HepG2 (cell line): ENCODE data around the gene CAND2. TPM values are rescaled to one million over a fixed set of nuclear protein-coding genes. Genes with fewer than 3 reads are reported as not detected.

Experiments
- ATAC-seq: fragments of 200-7000 bp; cut with Tn5 transposase; 3 replicates; pipeline ENCODE4 v1.9.1; 2020; ENCODE audit warnings: mild to moderate bottlenecking, moderate library complexity
- BruUV-seq: library from RNA; stranded (reverse); fragments of 400-500 nt; replicated peaks from 2 replicates; lab custom pipeline; 2021; lab: Mats Ljungman, UMichigan
- CTCF ChIA-PET: fragments of 300-600 bp; formaldehyde crosslinking; extraction: SDS; loops from one replicate; lab custom pipeline; 2021; ENCODE audit warnings: low total read pairs, inconsistent platforms, low intra/inter-chr PET ratio; lab: Yijun Ruan, JAX
- POLR2A ChIA-PET: fragments of 350-600 bp; sonication (Branson Sonifier 250); formaldehyde crosslinking; loops from one replicate; lab custom pipeline; 2020; ENCODE audit warnings: antibody characterized with exemption, inconsistent platforms; lab: Yijun Ruan, JAX
- DNase-seq: peaks from one replicate; pipeline ENCODE4 v3.0.0-alpha.2; 2015; ENCODE audit warnings: low spot score
- FAIRE-seq: peaks from 3 replicates; lab custom pipeline; 2011; peaks lifted over from hg19 to GRCh38; lab: Jason Lieb, UNC
- H2AFZ ChIP-seq: one replicate; pipeline ENCODE4 v1.6.1; 2011; ENCODE audit warnings: low read length, inconsistent platforms
- H3K27ac ChIP-seq: fragments of 300-600 bp; 3 replicates; pipeline ENCODE4 v1.8.0; 2011; ENCODE audit warnings: mixed run types, mild to moderate bottlenecking, mixed read lengths, low read length, inconsistent platforms; ENCODE audit not compliant: insufficient read depth; ENCODE audit errors: extremely low read length
- H3K27me3 ChIP-seq, 2 experiments: fragments of 200-600 bp in 1 of 2; 2 replicates in 1 of 2; 3 replicates in 1 of 2; pipeline versions ENCODE4 v1.6.0 to v1.8.0; 2011; ENCODE audit warnings: low read length in 2 of 2, mild to moderate bottlenecking in 2 of 2, moderate library complexity in 2 of 2, inconsistent platforms in 1 of 2; ENCODE audit not compliant: insufficient read depth in 2 of 2, control insufficient read depth in 1 of 2
- H3K36me3 ChIP-seq, 2 experiments: fragments of 200-600 bp in 1 of 2; replicated peaks in 1 of 2; 2 replicates in 1 of 2; 3 replicates in 1 of 2; pipeline versions ENCODE4 v1.5.1 to v1.8.0; 2011; ENCODE audit warnings: low read length in 2 of 2, inconsistent platforms in 1 of 2; ENCODE audit not compliant: insufficient read depth in 2 of 2, control insufficient read depth in 1 of 2
- H3K4me1 ChIP-seq: 2 replicates; pipeline ENCODE4 v1.5.1; 2012; ENCODE audit warnings: low read length, inconsistent platforms; ENCODE audit not compliant: insufficient read depth
- H3K4me2 ChIP-seq: 2 replicates; pipeline ENCODE4 v1.6.0; 2011; ENCODE audit warnings: low read depth, low read length, inconsistent platforms
- H3K4me3 ChIP-seq, 3 experiments: fragments of 200-600 bp in 1 of 3; sonication (generic), shearing (Covaris generic) in 1 of 3; replicated peaks in 1 of 3; 2 replicates each; pipeline ENCODE4 v1.5.1; 2011 to 2016; ENCODE audit warnings: low read length in 3 of 3, inconsistent platforms in 2 of 3, low read depth in 2 of 3, mild to moderate bottlenecking in 2 of 3, control low read depth in 1 of 3, mixed read lengths in 1 of 3; ENCODE audit not compliant: insufficient read depth in 1 of 3
- H3K79me2 ChIP-seq: one replicate; pipeline ENCODE4 v1.6.1; 2011; ENCODE audit warnings: low read length, inconsistent platforms; ENCODE audit not compliant: insufficient read depth
- H3K9ac ChIP-seq: 2 replicates; pipeline ENCODE4 v1.6.0; 2011; ENCODE audit warnings: mild to moderate bottlenecking, low read depth, low read length, inconsistent platforms; ENCODE audit not compliant: insufficient read depth
- H3K9me3 ChIP-seq: 2 replicates; pipeline ENCODE4 v1.5.1; 2012; ENCODE audit warnings: mild to moderate bottlenecking, low read length
- H4K20me1 ChIP-seq: 2 replicates; pipeline ENCODE4 v1.6.0; 2011; ENCODE audit warnings: inconsistent platforms, mild to moderate bottlenecking, low read length, moderate library complexity; ENCODE audit not compliant: insufficient read depth
- AGO2 ChIP-seq: fragments of 200-400 bp; formaldehyde crosslinking; optimal IDR thresholded peaks from 2 replicates; pipeline ENCODE3; 2017; ENCODE audit warnings: mild to moderate bottlenecking, low read depth, low read length, moderate library complexity
- FOSL1 ChIP-seq: sonication (generic); formaldehyde crosslinking; IDR thresholded peaks from 2 replicates; pipeline ENCODE4 v1.9.0; 2021; ENCODE audit warnings: missing genetic modification reagents, borderline replicate concordance
- FOXO1 ChIP-seq: sonication (generic); formaldehyde crosslinking; IDR thresholded peaks from 2 replicates; pipeline ENCODE4 v1.4.0; 2020; ENCODE audit warnings: missing genetic modification reagents
- GLI4 ChIP-seq: sonication (generic); formaldehyde crosslinking; IDR thresholded peaks from 2 replicates; pipeline ENCODE4 v1.5.1; 2020; ENCODE audit warnings: missing genetic modification reagents, mild to moderate bottlenecking, moderate library complexity, borderline replicate concordance
- HCFC1 ChIP-seq: fragments of 150-350 bp; IDR thresholded peaks from 2 replicates; pipeline ENCODE4 v1.6.1; 2014; ENCODE audit warnings: low read depth, low read length
- HNF4A ChIP-seq: sonication (generic); formaldehyde crosslinking; IDR thresholded peaks from 2 replicates; pipeline ENCODE4 v1.4.0; 2020; ENCODE audit warnings: missing genetic modification reagents
- JUN ChIP-seq: sonication (generic); formaldehyde crosslinking; IDR thresholded peaks from 2 replicates; pipeline ENCODE4 v1.4.0; 2020; ENCODE audit warnings: mild to moderate bottlenecking, missing genetic modification reagents
- MAFF ChIP-seq: IDR thresholded peaks from 2 replicates; pipeline ENCODE4 v1.6.1; 2011; ENCODE audit warnings: low read depth, low read length, improper control_type of control experiment
- MAFK ChIP-seq, 2 experiments: IDR thresholded peaks in 1 of 2; conservative IDR thresholded peaks in 1 of 2; 2 replicates each; pipeline ENCODE4 v1.6.1; 2011; ENCODE audit warnings: improper control_type of control experiment in 2 of 2, low read length in 2 of 2
- MNT ChIP-seq: fragments of 450-650 bp; IDR thresholded peaks from 2 replicates; pipeline ENCODE4 v1.6.1; 2016
- NPAS2 ChIP-seq: sonication (generic); formaldehyde crosslinking; IDR thresholded peaks from 2 replicates; pipeline ENCODE4 v1.8.0; 2022; ENCODE audit warnings: mild to moderate bottlenecking, missing genetic modification reagents, borderline replicate concordance
- NR2C2 ChIP-seq: sonication (generic); formaldehyde crosslinking; IDR thresholded peaks from 2 replicates; pipeline ENCODE4 v1.4.0; 2020; ENCODE audit warnings: missing genetic modification reagents, mild to moderate bottlenecking, moderate library complexity, borderline replicate concordance
- PHF20 ChIP-seq: sonication (generic); formaldehyde crosslinking; IDR thresholded peaks from 2 replicates; pipeline ENCODE4 v1.5.0; 2020; ENCODE audit warnings: mild to moderate bottlenecking, missing genetic modification reagents
- SATB2 ChIP-seq: sonication (generic); formaldehyde crosslinking; IDR thresholded peaks from 2 replicates; pipeline ENCODE4 v1.5.0; 2020; ENCODE audit warnings: missing genetic modification reagents
- STAT5B ChIP-seq: sonication (generic); formaldehyde crosslinking; IDR thresholded peaks from 2 replicates; pipeline ENCODE4 v1.4.0; 2020; ENCODE audit warnings: missing genetic modification reagents
- TEAD2 ChIP-seq: sonication (generic); formaldehyde crosslinking; IDR thresholded peaks from 2 replicates; pipeline ENCODE4 v1.9.0; 2021; ENCODE audit warnings: missing genetic modification reagents
- ZNF260 ChIP-seq: sonication (generic); formaldehyde crosslinking; IDR thresholded peaks from 2 replicates; pipeline ENCODE4 v1.4.0; 2020; ENCODE audit warnings: missing genetic modification reagents, low read depth, mild to moderate bottlenecking, borderline replicate concordance
- ZNF383 ChIP-seq: sonication (generic); formaldehyde crosslinking; IDR thresholded peaks from 2 replicates; pipeline ENCODE4 v1.4.0; 2020; ENCODE audit warnings: missing genetic modification reagents, mild to moderate bottlenecking, borderline replicate concordance
- ZNF414 ChIP-seq: sonication (generic); formaldehyde crosslinking; IDR thresholded peaks from 2 replicates; pipeline ENCODE4 v1.5.0; 2020; ENCODE audit warnings: missing genetic modification reagents
- ZNF468 ChIP-seq: sonication (generic); formaldehyde crosslinking; IDR thresholded peaks from 2 replicates; pipeline ENCODE4 v1.8.0; 2022; ENCODE audit warnings: mild to moderate bottlenecking, moderate library complexity, missing genetic modification reagents
- WGBS: methylation state at CpG from one replicate; pipeline ENCODE4 v1.1.6; 2017; ENCODE audit warnings: low lambda C conversion rate; 5-methylcytosine and 5-hydroxymethylcytosine counted together
- in situ Hi-C: cut with HindIII; loops from 2 replicates; pipeline ENCODE4 v1.10.0; 2017; ENCODE audit warnings: low pct_unique_long_range_greater_than_20kb; ENCODE audit not compliant: extremely low pct_ligation_motif_present
- intact Hi-C: fragments of 100-400 bp; cut with micrococcal nuclease; formaldehyde crosslinking; loops from one replicate; pipeline ENCODE4 v1.10.0; 2022; ENCODE audit not compliant: unreplicated experiment
- polyA plus RNA-seq, 8 experiments: library from polyadenylated mRNA; depleted of rRNA in 3 of 8; stranded (reverse) in 7 of 8; unstranded in 1 of 8; fragments of >200 nt; fragmentation: Illumina TruSeq in 4 of 8; extraction: Trizol in 4 of 8; gene quantifications; 2 replicates each; pipeline versions ENCODE4 v1.2.1 to v1.2.3, GENCODE V29; 2011 to 2016; ENCODE audit warnings: low read depth in 4 of 8, missing spikeins in 1 of 8, mixed read lengths in 1 of 8; ENCODE audit not compliant: insufficient read depth in 1 of 8
- total RNA-seq, 5 experiments: library from RNA; depleted of rRNA; stranded (reverse); fragments of >200 nt; fragmentation: Illumina TruSeq; extraction: Trizol; gene quantifications; 2 replicates each; pipeline ENCODE4 v1.2.3, GENCODE V29; 2016; ENCODE audit warnings: low read depth in 1 of 5
- TF ChIP-seq, protein P1 (sequence below): sonication (generic); formaldehyde crosslinking; IDR thresholded peaks from 2 replicates; pipeline ENCODE4 v1.4.0; 2020; ENCODE audit warnings: missing genetic modification reagents

Gene CAND2
- total and polyA plus RNA-seq, 2 of the 13 experiments (the other 11 are each of a cell fraction or from before 2014, with no cell fraction given) = 0.01 TPM; not detected in 1

DNA sequence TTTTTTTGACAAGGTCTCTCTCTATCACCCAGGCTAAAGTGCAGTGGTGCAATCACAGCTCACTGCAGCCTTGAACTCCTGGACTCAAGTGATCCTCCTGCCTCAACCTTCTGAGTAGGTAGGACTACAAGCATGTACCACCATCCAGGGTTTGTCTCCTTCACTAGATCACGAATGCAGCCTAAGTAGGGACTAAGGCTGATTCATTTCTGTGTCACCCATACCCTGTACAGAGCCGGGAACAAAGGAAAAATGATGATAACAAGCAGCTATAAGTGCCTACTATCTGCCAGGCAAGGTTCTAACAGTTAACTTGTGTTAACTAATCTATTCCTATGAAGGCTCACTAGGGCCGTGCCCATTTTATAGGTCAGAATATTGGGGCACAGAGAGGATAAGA, 44.4 kb upstream of the CAND2 start:
- ATAC-seq = peak; percentile 31; the same call in 1 of the 3 replicates
- H2AFZ ChIP-seq = no peak overlapping the region
- H3K79me2 ChIP-seq = no peaks in the 10 kb centered on the region

GRCh38 chr3:12752809-12753208, 43.7 kb upstream of the CAND2 start:
- ChIA-PET POLR2A (no interaction called here), CTCF (no interaction called here)
- no peaks in the 10 kb centered on the region for H3K27me3 ChIP-seq
- no peaks in the 10 kb centered on the region for H4K20me1 ChIP-seq
- WGBS = 50% methylated on average over 2 of the region's 2 CpGs
- ATAC-seq (peak; percentile 42; the same call in 2 of the 3 replicates), FAIRE-seq (no peak), DNase-seq (no peak)
- no peaks in the 10 kb centered on the region for H3K79me2 ChIP-seq
- in situ Hi-C loops (no loop called here), intact Hi-C loops (no loop called here)
- H3K9me3 ChIP-seq = no peaks in the 10 kb centered on the region
- no peak overlapping the region for H3K4me2 ChIP-seq
- H2AFZ ChIP-seq = no peak overlapping the region
- peaks cover 38% of the 10 kb centered on the region for H3K4me1 ChIP-seq
- H3K9ac ChIP-seq = no peak overlapping the region
- no TSS peak for BruUV-seq
- H3K36me3 ChIP-seq = no peaks in the 10 kb centered on the region
- no peak overlapping the region for H3K4me3 ChIP-seq
- H3K27ac ChIP-seq = no peak overlapping the region
- TF ChIP-seq MAFK (conservative IDR thresholded peaks at IDR 0.05 in 1 of 2, IDR thresholded peaks at IDR 0.05 in 1 of 2; ENCODE audit: low read length in 2 of 2) (peak; percentile 99 to 100), ZNF383 (CRISPR knock-in tag) (no peak), GLI4 (CRISPR knock-in tag) (no peak), FOSL1 (CRISPR knock-in tag) (no peak), STAT5B (CRISPR knock-in tag) (no peak), AGO2 (no peak), NPAS2 (CRISPR knock-in tag) (no peak), HCFC1 (no peak), MAFF (peak; percentile 100), ZNF468 (CRISPR knock-in tag) (no peak), TEAD2 (no peak), ZNF414 (CRISPR knock-in tag) (no peak), MNT (no peak)

More for the DNA sequence above, 44.4 kb upstream of the CAND2 start:
- no peaks in the 10 kb centered on the region for H3K27me3 ChIP-seq
- DNase-seq (no peak), FAIRE-seq (no peak)
- no TSS peak for BruUV-seq
- no peak overlapping the region for H3K27ac ChIP-seq
- CTCF ChIA-PET = no interaction called here
- POLR2A ChIA-PET = no interaction called here
- H3K9ac ChIP-seq = no peak overlapping the region
- TF ChIP-seq, protein P1, sequence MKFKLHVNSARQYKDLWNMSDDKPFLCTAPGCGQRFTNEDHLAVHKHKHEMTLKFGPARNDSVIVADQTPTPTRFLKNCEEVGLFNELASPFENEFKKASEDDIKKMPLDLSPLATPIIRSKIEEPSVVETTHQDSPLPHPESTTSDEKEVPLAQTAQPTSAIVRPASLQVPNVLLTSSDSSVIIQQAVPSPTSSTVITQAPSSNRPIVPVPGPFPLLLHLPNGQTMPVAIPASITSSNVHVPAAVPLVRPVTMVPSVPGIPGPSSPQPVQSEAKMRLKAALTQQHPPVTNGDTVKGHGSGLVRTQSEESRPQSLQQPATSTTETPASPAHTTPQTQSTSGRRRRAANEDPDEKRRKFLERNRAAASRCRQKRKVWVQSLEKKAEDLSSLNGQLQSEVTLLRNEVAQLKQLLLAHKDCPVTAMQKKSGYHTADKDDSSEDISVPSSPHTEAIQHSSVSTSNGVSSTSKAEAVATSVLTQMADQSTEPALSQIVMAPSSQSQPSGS = no peak
- TF ChIP-seq JUN (CRISPR knock-in tag) = no peak
- TF ChIP-seq SATB2 (CRISPR knock-in tag) = no peak
- TF ChIP-seq PHF20 (CRISPR knock-in tag) = no peak
- peak; percentile 42; the same call in 1 of the 2 replicates for TF ChIP-seq HNF4A (CRISPR knock-in tag)
- TF ChIP-seq NR2C2 (CRISPR knock-in tag) = no peak
- no peak for TF ChIP-seq ZNF260 (CRISPR knock-in tag)
- TF ChIP-seq FOXO1 (CRISPR knock-in tag) = no peak
- intact Hi-C loops = no loop called here
- peaks cover 38% of the 10 kb centered on the region for H3K4me1 ChIP-seq
- H3K36me3 ChIP-seq = no peaks in the 10 kb centered on the region
- no peak overlapping the region for H3K4me2 ChIP-seq
- WGBS = 30% methylated on average over 3 of the region's 3 CpGs
- H3K9me3 ChIP-seq = no peaks in the 10 kb centered on the region
- in situ Hi-C loops = no loop called here
- H3K4me3 ChIP-seq = no peak overlapping the region
- no peaks in the 10 kb centered on the region for H4K20me1 ChIP-seq
